ENCODE results near the gene E4F1. TPM values are rescaled to one million over a fixed set of nuclear protein-coding genes. Genes with fewer than 3 reads are reported as not detected.

Gene E4F1
- total and polyA plus RNA-seq, 2 of the 8 experiments (the other 6 are each of a cell fraction or from before 2014, with no cell fraction given) = 22.2 to 27.0 TPM

DNA sequence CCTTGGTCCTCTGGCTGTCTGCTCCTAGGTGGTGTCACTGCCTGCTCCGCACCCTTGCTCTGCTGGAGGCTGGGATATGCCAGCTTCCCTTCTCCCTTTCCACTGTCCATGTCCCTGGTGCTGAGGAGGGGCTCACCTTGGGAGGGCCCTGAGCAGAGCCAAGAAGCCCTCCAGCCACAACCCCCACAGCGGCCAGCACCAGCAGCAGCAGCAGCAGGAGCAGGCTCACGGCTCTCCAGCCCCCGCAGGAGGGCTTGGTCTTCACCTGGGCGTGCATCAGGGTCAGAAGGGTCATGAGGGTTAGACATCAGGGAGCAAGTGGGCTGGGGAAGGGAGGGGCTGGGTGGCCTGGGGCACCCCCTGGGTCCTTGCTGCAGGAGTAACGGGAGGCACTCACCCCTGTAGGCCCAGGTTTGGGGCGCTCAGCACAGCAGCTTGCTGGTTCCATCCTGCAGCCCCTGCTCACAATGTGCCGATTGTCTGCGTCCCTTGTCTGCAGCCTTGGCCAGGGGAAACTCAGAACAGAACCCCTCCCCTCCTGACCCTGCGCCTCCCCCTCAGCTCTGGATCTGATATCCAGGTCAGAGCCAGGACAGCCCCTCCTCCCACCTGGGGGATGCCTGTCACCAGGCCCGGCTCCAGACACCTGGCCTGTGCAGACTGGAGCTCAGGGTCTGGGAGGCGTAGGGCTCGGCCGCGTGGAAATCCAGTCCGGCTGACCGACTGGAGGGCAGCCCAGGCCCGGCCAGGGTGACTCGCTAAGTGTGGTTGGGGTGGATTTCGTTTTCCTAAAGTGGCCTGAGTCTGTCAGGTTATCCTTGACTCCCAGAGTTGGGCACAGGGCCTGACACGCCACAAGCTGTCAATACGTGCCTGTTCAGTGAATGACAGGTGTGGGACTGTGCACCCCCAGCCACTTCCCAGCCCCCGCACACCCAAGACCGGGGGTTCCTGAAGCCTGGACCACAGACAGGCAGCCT is 12.7 kb upstream of the E4F1 start, which contains the start of gene BRICD5:
TSS of gene BRICD5 (minus strand) at position 478 of the 980 bp plus-strand sequence. CDS start at position 448, 30 bp downstream.
- Histone ChIP-seq H3K4me3 (ENCODE audit: extremely low read depth in 1 of 4, insufficient read depth in 2 of 4, low read depth in 3 of 4, low read length in 4 of 4) (no peak within 1 kb of the TSS), H4K8ac (ENCODE audit: extremely low read depth, insufficient read depth, low read length) (peak within 1 kb of the TSS; percentile 79), H4K5ac (ENCODE audit: insufficient read length, low read depth, low read length) (no peak within 1 kb of the TSS), H2BK5ac (ENCODE audit: low read depth, low read length) (no peak within 1 kb of the TSS), H3K27ac (ENCODE audit: low read depth, low read length) (no peak within 1 kb of the TSS), H3K79me1 (ENCODE audit: low read depth, low read length) (peaks cover 10% of the 10 kb centered on the region), H3K18ac (ENCODE audit: extremely low read depth, low read length) (no peak within 1 kb of the TSS), H3K4ac (replicated peaks; ENCODE audit: insufficient read length, low read depth, low read length) (no peak within 1 kb of the TSS), H3K56ac (replicated peaks; ENCODE audit: insufficient read length, low read depth, low read length) (no peak within 1 kb of the TSS), H3K4me2 (ENCODE audit: insufficient read depth in 1 of 2, low read depth in 2 of 2, low read length in 2 of 2) (no peak within 1 kb of the TSS), H3K4me1 (replicated peaks in 1 of 4; ENCODE audit: control insufficient read depth in 3 of 4, insufficient read depth in 4 of 4, low read length in 3 of 4) (peaks cover 0 to 24% (median 9%) of the 10 kb centered on the region in 4 experiments; a peak in 6 of 7 replicates), H3K23ac (ENCODE audit: insufficient read length) (no peak within 1 kb of the TSS), H2BK12ac (ENCODE audit: low read depth, low read length) (no peak within 1 kb of the TSS), H3K23me2 (ENCODE audit: low read depth, low read length) (peaks cover 16% of the 10 kb centered on the region), H3K9ac (replicated peaks in 1 of 4; ENCODE audit: extremely low read depth in 1 of 4, low read depth in 3 of 4, low read length in 3 of 4) (peak within 1 kb of the TSS in 1 of 4 experiments; percentile 27; a peak in 1 of 7 replicates), H4K20me1 (replicated peaks in 1 of 2; ENCODE audit: control insufficient read depth in 1 of 2, insufficient read depth in 2 of 2, low read length in 2 of 2) (peaks cover 8 to 42% of the 10 kb centered on the region in 2 experiments), H4K91ac (replicated peaks; ENCODE audit: insufficient read length, low read length) (no peak within 1 kb of the TSS), H2BK20ac (ENCODE audit: low read length) (no peak within 1 kb of the TSS), H2AFZ (ENCODE audit: low read length) (no peak within 1 kb of the TSS), H3K27me3 (replicated peaks in 1 of 4; ENCODE audit: control insufficient read depth in 3 of 4, extremely low read depth in 1 of 4, insufficient read depth in 3 of 4, low read length in 3 of 4) (no peaks in the 10 kb centered on the region), H3K9me3 (ENCODE audit: insufficient read depth in 2 of 2, low read depth in 1 of 2, low read length in 1 of 2) (no peaks in the 10 kb centered on the region), H3K36me3 (ENCODE audit: control insufficient read depth in 2 of 4, insufficient read depth in 4 of 4, low read length in 3 of 4) (peaks cover 8 to 42% (median 19%) of the 10 kb centered on the region in 4 experiments; a peak in 6 of 8 replicates), H2BK120ac (replicated peaks; ENCODE audit: low read depth, low read length) (no peak within 1 kb of the TSS), H3K79me2 (ENCODE audit: control insufficient read depth in 1 of 2, insufficient read depth in 2 of 2, low read length in 2 of 2) (peaks cover 3 to 25% of the 10 kb centered on the region in 2 experiments; a peak in 3 of 4 replicates), H2AK5ac (ENCODE audit: low read depth, low read length) (no peak within 1 kb of the TSS), H2BK15ac (ENCODE audit: low read length) (no peak within 1 kb of the TSS), H3K14ac (ENCODE audit: insufficient read length) (no peak within 1 kb of the TSS)
- 78% methylated on average over 23 of the region's 24 CpGs; no CpG with 5 or more reads in 1 of the 2 experiments for WGBS, 2 experiments (ENCODE audit: extremely low coverage in 1 of 2, insufficient coverage in 1 of 2, insufficient read length in 1 of 2, insufficient replicate concordance in 2 of 2, low coverage in 1 of 2, low lambda C conversion rate in 2 of 2, missing lambda C conversion rate in 1 of 2)
- DNase-seq (ENCODE audit: low read depth in 1 of 2, low spot score in 2 of 2) (no peak), FAIRE-seq (no peak)
- ChIA-PET CTCF (ENCODE audit: partially characterized antibody) (interaction anchor here (0.6 to 3.2 kb wide), 4 partner anchors 16 to 1872 kb away, joined by 3 to 20 read pairs (median 4); no protein-coding TSS in a partner anchor), POLR2A (ENCODE audit: partially characterized antibody) (interaction anchor here (0.6 to 15.1 kb wide), 22 partner anchors 11 to 259 kb away, joined by 3 to 156 read pairs (median 4); partner anchors contain the start of genes CASKIN1, DNASE1L2, E4F1 and TRAF7)
- TF ChIP-seq, protein P1, sequence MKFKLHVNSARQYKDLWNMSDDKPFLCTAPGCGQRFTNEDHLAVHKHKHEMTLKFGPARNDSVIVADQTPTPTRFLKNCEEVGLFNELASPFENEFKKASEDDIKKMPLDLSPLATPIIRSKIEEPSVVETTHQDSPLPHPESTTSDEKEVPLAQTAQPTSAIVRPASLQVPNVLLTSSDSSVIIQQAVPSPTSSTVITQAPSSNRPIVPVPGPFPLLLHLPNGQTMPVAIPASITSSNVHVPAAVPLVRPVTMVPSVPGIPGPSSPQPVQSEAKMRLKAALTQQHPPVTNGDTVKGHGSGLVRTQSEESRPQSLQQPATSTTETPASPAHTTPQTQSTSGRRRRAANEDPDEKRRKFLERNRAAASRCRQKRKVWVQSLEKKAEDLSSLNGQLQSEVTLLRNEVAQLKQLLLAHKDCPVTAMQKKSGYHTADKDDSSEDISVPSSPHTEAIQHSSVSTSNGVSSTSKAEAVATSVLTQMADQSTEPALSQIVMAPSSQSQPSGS (IDR thresholded peaks at IDR 0.05; ENCODE audit: low read length) = 0 out of 2 replicates have a peak, but pooled peaks have one; percentile 2
- TF ChIP-seq TBP (IDR thresholded peaks at IDR 0.05; ENCODE audit: low read depth, low read length) (no peak), POLR2A (IDR thresholded peaks at IDR 0.05; ENCODE audit: control extremely low read depth in 1 of 2, low read depth in 2 of 2, low read length in 2 of 2) (peak in 1 of 2 experiments; percentile 30; a peak in 1 of 3 replicates), MAFK (IDR thresholded peaks at IDR 0.05; ENCODE audit: low read depth, low read length) (no peak), EZH2 (IDR thresholded peaks at IDR 0.05; ENCODE audit: low read depth, low read length, severe bottlenecking) (no peak), MAX (IDR thresholded peaks at IDR 0.05) (no peak), POLR2AphosphoS5 (IDR thresholded peaks at IDR 0.05; ENCODE audit: low read depth, low read length) (peak; percentile 21)
